GM18861 (cell line): ENCODE data around the gene PLCB4.
"Not testable (repeated sequence)": the region's sequence is repeated elsewhere in the genome, so short reads cannot be mapped to it uniquely, and the experiment has no call there.

ENCODE experiments used
- ATAC-seq: cut with Tn5 transposase; IDR thresholded peaks from one replicate; pipeline ENCODE4 v1.9.1; 2021; ENCODE audit not compliant: unreplicated experiment

PLCB4 gene

DNA sequence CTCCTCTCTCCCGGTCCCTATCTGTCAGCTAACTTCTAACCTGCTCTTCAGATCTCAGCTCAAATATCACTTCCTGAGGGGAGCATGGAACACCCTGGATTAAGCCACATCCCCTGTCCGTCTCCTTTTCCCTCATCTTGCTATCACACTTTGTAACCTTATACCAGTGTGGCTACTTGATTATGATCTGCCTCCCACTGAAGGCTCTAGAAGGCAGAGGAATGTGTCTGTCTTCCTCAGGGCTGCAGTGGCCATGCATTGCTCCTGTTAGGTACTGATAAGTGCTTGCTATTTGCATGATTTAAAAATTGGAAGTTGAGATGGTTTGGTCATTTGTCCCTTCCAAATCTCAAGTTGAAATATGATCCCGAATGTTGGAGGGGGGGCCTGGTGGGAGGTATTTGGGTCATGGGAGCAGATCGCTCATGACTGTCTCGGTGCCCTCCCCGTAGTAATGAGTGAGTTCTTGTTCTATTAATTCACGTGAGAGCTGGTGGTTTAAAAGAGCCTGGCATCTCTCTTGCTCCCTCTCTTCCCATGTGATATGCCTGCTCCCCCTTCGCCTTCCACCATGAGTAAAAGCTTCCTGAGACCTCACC, 71.4 kb downstream of the PLCB4 start:
- ATAC-seq: no peak

DNA sequence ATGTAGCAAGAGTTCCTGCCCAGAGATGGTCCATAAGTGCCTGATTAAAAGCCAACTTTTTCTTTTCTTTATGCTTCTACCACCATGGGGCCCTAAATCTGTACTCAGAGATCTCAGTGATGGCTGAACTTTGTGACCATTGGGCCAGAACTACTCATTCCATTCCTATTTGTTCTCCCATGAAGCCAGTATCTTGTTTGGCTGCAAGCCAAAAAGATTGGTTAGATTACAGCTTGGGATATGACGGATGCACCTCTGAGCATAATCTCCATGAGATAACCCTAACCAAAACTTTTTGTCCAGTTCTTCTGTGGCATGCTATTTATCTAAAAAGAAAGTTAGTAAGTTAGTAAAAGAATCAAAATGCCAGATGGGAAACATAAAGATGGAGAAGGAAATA, 72.2 kb downstream of the PLCB4 start:
- no peak for ATAC-seq

GRCh38 chr20:9141921-9142320, 73.0 kb downstream of the PLCB4 start:
- ATAC-seq: no peak

- no peak for ATAC-seq
Measured at GRCh38 chr20:9142809-9143208, 73.9 kb downstream of the PLCB4 start.

DNA sequence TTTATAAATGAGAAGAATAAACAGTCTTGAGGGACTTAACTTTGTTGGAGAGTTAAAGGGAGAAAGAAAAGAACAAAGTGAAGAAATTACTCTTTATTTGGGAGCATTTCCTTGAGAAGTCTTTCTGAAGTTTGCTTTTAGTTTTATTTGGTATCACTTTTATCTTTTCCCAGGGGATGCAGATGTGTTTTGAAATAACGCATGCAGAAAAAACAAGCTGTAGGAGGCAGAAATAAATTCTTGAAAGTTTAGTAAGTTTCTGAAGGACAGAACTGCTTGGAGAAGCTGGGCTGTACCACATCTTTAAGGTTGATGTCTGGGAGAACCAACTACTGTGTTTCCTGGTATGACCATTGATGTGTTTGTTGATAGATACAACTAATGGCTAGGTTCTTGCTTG, 75.0 kb downstream of the PLCB4 start:
- ATAC-seq: no peak

DNA sequence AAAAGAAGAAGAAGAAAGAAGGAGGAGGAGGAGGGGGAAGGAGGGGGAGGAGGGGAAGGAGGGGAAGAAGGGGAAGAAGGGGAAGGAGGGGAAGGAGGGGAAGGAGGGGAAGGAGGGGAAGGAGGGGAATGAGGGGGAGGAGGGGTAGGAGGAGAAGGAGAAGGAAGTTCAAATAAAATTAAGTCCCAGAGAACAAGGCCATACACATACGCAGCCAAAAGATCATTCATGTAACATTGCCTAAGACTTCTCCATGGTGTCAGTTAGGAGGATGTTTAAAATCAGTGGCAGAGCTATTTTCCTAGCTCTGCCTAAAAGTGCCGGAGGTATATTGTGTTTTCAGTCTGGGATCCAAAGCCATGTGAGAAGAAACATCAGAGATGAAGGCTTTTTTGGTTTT, 75.8 kb downstream of the PLCB4 start:
- no peak for ATAC-seq

GRCh38 chr20:9145142-9145541, 76.3 kb downstream of the PLCB4 start:
- no peak for ATAC-seq

DNA sequence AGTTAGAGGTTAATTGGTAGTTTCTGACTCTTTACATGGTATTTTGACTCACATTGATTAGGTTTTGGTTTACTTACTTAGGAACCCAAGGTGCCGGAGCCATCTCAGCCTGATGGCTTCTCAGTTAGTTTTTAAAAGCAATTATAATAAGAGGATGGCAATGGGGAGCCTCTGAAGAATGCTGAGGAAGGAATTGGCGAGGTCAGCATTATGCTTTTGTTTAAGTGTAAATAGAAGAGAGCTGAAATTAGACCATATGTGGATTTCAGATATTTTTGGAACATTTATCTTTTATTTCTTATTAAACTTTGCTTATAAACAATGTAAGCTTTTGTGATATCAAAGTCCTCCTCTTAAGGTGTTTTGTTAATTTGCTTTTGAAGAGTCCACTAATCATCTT, 77.8 kb downstream of the PLCB4 start:
- no peak for ATAC-seq

GRCh38 chr20:9147547-9148024, 78.7 kb downstream of the PLCB4 start:
- ATAC-seq: no peak

- no peak for ATAC-seq
Measured at GRCh38 chr20:9148291-9148690, 79.4 kb downstream of the PLCB4 start.

DNA sequence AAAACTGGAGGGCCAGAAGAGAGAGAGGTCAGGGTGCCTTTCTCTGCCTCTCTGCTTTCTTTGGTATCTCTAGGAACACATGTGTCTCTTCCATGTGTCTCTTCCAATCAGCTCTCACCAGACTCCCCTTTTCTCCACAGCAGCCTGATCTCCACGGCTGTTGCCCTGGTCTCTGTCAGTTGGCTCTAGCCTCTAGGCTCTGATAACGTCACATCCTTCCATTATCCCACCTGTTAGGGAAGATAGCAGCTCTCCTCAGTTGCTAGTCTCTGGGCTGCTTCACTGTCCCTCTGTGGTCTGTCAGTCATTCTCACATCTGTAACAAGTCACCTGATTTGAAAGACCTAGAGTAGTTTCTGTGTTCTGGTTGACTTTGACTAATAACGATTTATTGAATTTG, 80.2 kb downstream of the PLCB4 start:
- no peak for ATAC-seq

DNA sequence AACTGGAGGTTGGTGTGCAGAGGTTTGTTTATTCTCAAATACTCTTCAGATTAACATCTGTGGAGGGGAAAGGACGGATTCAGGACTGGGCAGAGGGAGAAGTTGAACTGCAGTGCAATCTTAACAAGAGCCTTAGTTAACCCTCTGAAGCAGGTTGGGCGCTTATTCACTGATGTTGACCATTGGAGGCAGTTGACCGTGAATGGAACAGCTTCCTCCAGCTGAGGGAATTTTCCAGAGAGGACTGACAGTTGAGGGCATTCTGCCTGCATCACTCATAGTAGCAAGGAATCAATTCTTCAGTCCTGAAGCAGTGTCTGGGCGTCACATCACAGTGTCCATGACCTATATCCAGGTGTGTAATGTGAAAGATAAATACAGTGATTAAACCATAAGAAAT, 80.9 kb downstream of the PLCB4 start:
- ATAC-seq: no peak

- ATAC-seq: no peak
Measured at GRCh38 chr20:9150679-9151078, 81.8 kb downstream of the PLCB4 start.

DNA sequence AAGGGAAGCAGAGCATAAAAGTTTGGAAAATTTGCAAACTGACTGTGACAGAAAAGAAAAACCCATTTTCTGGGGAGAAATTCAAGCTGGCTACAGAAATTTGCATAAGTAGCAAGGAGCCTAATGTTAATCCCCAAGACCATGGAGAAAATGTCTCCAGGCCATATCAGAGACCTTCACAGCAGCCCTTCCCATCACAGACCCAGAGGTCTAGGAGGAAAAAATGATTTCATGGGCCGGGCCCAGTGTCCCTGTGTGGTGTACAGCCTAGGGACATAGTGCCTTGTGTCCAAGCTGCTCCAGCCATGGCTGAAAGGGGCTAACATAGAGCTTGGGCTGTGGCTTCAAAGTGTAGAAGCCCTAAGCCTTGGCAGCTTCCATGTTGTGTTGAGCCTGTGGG, 83.3 kb downstream of the PLCB4 start:
- not testable (repeated sequence) for ATAC-seq

DNA sequence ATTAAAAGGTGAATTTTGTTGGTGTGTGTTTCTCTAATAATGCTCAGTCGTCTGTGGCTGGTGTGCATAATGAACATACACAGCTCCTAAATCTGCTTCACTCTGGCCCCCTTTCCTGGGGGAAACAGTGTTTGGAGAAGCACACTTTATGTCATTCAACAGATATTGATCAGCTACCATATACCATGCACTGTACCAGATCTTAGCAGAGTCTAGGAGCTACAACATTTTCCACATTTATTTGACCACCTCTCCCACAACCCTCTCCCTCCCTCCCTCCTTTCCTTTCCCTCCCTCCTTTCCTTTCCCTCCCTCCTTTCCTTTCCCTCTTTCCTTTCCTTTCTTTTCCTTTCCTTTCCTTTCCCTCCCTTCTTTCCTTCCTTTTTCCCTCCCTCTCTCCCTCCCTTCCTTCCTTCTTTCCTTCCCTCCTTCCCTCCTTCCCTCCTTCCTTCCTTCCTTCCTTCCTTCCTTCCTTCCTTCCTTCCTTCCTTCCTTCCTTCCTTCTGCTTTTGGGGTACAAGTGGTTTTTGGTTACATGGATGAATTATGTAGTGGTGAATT, 85.7 kb downstream of the PLCB4 start:
- no peak for ATAC-seq

- no peak for ATAC-seq
Measured at GRCh38 chr20:9156529-9157280, 87.8 kb downstream of the PLCB4 start.

GRCh38 chr20:9160331-9160730, 91.4 kb downstream of the PLCB4 start:
- ATAC-seq: no peak

DNA sequence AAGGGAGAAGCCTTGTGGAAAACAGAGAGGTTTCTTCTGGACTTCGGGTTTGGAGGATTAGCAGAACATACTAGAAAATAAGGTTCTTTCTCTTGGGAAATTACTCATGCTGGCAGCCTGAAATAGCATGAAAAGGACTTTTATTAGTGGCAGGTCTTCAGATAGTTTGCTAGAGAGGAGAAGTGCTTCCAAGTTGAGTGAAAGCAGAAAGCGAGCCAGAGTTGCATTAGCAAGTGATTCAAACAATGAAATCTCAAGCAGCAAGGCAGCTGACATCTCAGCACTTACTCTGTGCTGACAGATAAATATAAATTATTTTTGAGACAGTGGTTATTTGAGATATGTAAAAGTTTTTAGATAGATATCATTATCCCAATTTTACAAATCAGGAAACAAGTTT, 91.9 kb downstream of the PLCB4 start:
- no peak for ATAC-seq

DNA sequence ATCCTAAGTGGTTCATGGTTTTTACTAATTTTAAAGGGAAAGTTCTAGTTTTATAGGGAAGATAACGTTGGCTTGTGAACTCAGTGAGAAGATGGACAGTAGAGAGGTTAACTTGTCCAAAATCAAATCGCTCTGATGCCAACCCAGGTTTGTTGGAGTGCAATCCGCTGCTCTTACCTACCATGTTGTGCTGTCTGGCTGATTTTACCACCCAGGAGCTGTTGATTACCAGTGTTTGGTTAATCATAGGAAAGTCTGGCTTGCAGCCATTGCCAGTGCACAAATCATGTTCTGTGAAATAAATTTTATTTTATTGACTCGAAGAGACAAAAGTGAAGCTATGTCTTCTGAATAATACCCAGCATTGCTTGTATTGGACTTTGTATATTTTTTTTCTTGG, 92.4 kb downstream of the PLCB4 start:
- no peak for ATAC-seq

- ATAC-seq: no peak
Measured at GRCh38 chr20:9163251-9163650, 94.4 kb downstream of the PLCB4 start.

DNA sequence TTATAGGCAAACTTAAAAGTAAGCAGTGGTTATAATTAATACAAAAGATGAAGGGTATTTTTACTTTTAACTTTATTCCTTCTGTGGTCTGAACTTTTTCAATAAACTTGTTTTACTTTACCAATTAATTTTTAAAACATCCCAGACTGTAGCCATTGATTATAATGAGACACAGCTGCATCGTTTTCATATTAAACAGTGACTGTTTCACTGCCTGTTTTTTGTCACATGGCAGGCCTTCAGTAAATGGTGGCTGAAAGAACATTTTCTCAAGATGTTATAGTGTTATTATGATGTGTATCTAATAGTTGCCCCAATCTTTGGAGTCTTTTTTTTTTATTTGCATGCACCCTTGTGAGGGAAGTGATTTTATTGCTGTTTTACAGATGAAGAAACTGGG, 95.1 kb downstream of the PLCB4 start:
- no peak for ATAC-seq

DNA sequence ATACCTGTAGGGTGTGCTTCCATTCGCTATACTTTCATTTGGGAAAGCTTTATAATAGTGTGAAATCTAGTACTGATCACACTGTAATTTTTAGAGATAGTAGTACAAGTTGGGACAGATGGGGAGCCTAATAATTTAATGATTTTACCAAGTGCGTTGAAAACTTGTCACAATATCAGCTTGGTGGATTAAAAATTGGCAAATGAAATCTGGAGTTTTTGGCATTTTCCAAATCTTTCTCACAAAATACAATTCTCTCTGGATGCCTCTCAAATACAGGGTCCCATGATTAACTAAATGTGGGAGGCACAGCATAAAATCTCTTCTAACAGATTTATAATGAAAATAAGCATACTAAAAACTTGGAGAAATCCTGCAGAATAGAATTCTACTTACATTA, 96.4 kb downstream of the PLCB4 start:
- no peak for ATAC-seq
